ENCODE measurements around the gene MRPS12. TPM values are rescaled to one million over a fixed set of nuclear protein-coding genes. Genes with fewer than 3 reads are reported as not detected.

MRPS12 gene
- total and polyA plus RNA-seq, 9 of the 15 experiments (the other 6 are each of a cell fraction or from before 2014, with no cell fraction given), result 8.1 to 174 (median 52.0) TPM

- TF ChIP-seq, protein P1, sequence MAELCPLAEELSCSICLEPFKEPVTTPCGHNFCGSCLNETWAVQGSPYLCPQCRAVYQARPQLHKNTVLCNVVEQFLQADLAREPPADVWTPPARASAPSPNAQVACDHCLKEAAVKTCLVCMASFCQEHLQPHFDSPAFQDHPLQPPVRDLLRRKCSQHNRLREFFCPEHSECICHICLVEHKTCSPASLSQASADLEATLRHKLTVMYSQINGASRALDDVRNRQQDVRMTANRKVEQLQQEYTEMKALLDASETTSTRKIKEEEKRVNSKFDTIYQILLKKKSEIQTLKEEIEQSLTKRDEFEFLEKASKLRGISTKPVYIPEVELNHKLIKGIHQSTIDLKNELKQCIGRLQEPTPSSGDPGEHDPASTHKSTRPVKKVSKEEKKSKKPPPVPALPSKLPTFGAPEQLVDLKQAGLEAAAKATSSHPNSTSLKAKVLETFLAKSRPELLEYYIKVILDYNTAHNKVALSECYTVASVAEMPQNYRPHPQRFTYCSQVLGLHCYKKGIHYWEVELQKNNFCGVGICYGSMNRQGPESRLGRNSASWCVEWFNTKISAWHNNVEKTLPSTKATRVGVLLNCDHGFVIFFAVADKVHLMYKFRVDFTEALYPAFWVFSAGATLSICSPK (IDR thresholded peaks at IDR 0.05; ENCODE audit: borderline replicate concordance), result no peak
- TF ChIP-seq, protein P2, sequence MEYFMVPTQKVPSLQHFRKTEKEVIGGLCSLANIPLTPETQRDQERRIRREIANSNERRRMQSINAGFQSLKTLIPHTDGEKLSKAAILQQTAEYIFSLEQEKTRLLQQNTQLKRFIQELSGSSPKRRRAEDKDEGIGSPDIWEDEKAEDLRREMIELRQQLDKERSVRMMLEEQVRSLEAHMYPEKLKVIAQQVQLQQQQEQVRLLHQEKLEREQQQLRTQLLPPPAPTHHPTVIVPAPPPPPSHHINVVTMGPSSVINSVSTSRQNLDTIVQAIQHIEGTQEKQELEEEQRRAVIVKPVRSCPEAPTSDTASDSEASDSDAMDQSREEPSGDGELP (CRISPR knock-in tag; IDR thresholded peaks at IDR 0.05; ENCODE audit: borderline replicate concordance), result peak; percentile 93
- TF ChIP-seq MAFK (IDR thresholded peaks at IDR 0.05; ENCODE audit: low read length) (peak; percentile 29; the same call in 1 of the 2 replicates), DNMT1 (IDR thresholded peaks at IDR 0.05) (no peak), NCOR1 (IDR thresholded peaks at IDR 0.05) (0 out of 2 replicates have a peak, but pooled peaks have one; percentile 7), SMAD4 (CRISPR knock-in tag; conservative IDR thresholded peaks at IDR 0.05) (peak; percentile 74; the same call in 1 of the 2 replicates), DEAF1 (CRISPR knock-in tag; IDR thresholded peaks at IDR 0.05) (peak; percentile 79), ZNF282 (CRISPR knock-in tag; IDR thresholded peaks at IDR 0.05) (no peak), NFRKB (IDR thresholded peaks at IDR 0.05; ENCODE audit: low read depth) (peak; percentile 24; the same call in 1 of the 2 replicates), ASH1L (IDR thresholded peaks at IDR 0.05; ENCODE audit: borderline replicate concordance, low read depth, partially characterized antibody) (no peak), NR2C1 (IDR thresholded peaks at IDR 0.05) (0 out of 2 replicates have a peak, but pooled peaks have one; percentile 46), NR2C1 (tag; IDR thresholded peaks at IDR 0.05) (0 out of 2 replicates have a peak, but pooled peaks have one; percentile 12), OTX1 (CRISPR knock-in tag; IDR thresholded peaks at IDR 0.05) (0 out of 2 replicates have a peak, but pooled peaks have one; percentile 32), CCAR2 (IDR thresholded peaks at IDR 0.05; ENCODE audit: low read depth, low read length) (no peak), TOE1 (IDR thresholded peaks at IDR 0.05; ENCODE audit: borderline replicate concordance) (peak; percentile 24; the same call in 1 of the 2 replicates), TOE1 (CRISPR knock-in tag; IDR thresholded peaks at IDR 0.05; ENCODE audit: borderline replicate concordance, low read depth) (no peak), MNT (conservative IDR thresholded peaks at IDR 0.05) (peak; percentile 62 to 83; a peak in 3 of 4 replicates), CGGBP1 (CRISPR knock-in tag; IDR thresholded peaks at IDR 0.05) (no peak), ZNF324 (CRISPR knock-in tag; IDR thresholded peaks at IDR 0.05) (0 out of 2 replicates have a peak, but pooled peaks have one; percentile 30), SP1 (CRISPR knock-in tag; IDR thresholded peaks at IDR 0.05) (peak; percentile 98), EP400 (IDR thresholded peaks at IDR 0.05) (peak; percentile 91), ADNP (tag; IDR thresholded peaks at IDR 0.05) (no peak)
Observed at GRCh38 chr19:38929929-38930775, 592 bp upstream of the MRPS12 start, which contains the start of gene SARS2 (continued).
